Fibroblast of villous mesenchyme (primary cell): ENCODE data around the gene VKORC1. TPM values are rescaled to one million over a fixed set of nuclear protein-coding genes. Genes with fewer than 3 reads are reported as not detected.

ENCODE experiments used
- DNase-seq: peaks from one replicate; pipeline ENCODE4 v3.0.0-alpha.2; 2010; ENCODE audit warnings: low read depth
- H3K4me3 ChIP-seq: 2 replicates; pipeline ENCODE4 v1.5.1; 2011; ENCODE audit warnings: low read depth, mild to moderate bottlenecking, low read length
- total RNA-seq: library from RNA; depleted of rRNA; stranded (reverse); fragments of >200 nt; gene quantifications from 2 replicates; pipeline ENCODE4 v1.2.3, GENCODE V29; 2012
- TF ChIP-seq, protein P1 (sequence below): IDR thresholded peaks from 2 replicates; pipeline ENCODE4 v1.5.1; 2012; ENCODE audit warnings: low read depth, mild to moderate bottlenecking, low read length; ENCODE audit not compliant: insufficient read depth

VKORC1 gene
- total RNA-seq, 1 donor = 68.2 TPM

DNA sequence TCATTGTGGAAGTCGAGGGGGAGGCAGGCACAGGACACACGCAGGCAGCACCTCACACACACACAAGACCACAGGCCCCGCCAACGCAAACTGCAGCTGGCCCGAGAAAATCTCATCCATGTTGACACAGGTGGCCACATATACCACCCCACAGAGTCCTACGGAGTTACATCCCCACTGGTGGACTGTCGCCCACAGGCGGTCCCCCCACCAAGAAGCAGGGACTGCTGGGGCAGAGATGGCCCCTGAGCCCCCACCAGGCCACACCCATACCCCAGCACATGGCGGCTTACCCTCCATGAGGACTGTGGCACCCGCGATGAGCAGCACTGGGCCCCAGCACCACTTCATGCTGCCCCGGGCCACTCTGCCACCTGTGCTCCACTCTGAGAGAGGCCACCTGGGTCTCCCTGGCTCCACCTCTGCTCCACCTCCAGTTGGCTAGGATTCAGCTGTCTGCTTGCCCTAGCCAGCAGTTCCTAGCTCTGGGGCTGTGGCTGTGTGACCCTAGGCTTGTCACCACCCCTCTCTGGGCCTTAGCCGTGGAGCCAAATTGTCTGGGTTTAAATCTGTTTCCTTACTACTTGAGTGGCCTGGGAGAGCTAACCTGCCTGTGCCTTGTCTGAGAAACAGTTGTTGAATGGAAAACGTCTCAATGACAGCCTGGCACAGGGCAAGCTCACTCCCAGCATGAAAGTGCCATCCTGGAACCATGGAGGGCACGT lies 6.0 kb downstream of the VKORC1 start, which contains the start of gene PRSS53:
TSS of gene PRSS53 (minus strand) at position 485 of the 725 bp plus-strand sequence. CDS start at position 351, 134 bp downstream.
- TF ChIP-seq, protein P1, sequence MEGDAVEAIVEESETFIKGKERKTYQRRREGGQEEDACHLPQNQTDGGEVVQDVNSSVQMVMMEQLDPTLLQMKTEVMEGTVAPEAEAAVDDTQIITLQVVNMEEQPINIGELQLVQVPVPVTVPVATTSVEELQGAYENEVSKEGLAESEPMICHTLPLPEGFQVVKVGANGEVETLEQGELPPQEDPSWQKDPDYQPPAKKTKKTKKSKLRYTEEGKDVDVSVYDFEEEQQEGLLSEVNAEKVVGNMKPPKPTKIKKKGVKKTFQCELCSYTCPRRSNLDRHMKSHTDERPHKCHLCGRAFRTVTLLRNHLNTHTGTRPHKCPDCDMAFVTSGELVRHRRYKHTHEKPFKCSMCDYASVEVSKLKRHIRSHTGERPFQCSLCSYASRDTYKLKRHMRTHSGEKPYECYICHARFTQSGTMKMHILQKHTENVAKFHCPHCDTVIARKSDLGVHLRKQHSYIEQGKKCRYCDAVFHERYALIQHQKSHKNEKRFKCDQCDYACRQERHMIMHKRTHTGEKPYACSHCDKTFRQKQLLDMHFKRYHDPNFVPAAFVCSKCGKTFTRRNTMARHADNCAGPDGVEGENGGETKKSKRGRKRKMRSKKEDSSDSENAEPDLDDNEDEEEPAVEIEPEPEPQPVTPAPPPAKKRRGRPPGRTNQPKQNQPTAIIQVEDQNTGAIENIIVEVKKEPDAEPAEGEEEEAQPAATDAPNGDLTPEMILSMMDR = no peak
- no peak within 1 kb of the TSS for H3K4me3 ChIP-seq
- DNase-seq = no peak

GRCh38 chr16:31087971-31088370 lies 6.6 kb downstream of the VKORC1 start:
- no peak for DNase-seq
- no peak overlapping the region for H3K4me3 ChIP-seq
- TF ChIP-seq, protein P1 = no peak

DNA sequence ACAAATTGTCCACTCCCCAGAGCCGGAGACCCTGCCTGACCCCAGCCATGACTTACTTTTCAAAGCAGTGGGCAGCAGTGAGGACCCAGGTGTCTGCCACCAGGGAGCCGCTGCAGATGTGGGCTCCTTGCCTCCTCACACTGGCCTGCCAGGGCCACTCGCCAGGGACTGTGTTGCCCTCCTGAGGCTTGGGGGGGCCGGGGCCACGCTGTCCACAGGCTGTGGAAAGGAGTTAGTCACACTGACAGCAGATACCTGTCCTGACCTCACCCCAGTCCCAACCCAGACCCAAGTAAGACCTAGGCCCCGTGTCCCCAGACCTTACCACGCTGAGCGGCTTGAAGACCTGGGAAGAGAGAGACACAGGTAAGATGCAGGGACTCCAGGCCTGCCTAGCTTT lies 7.1 kb downstream of the VKORC1 start:
- TF ChIP-seq, protein P1 = no peak
- DNase-seq = no peak
- H3K4me3 ChIP-seq = no peak overlapping the region

- DNase-seq = no peak
- no peak overlapping the region for H3K4me3 ChIP-seq
- TF ChIP-seq, protein P1 = no peak
Observed at GRCh38 chr16:31086629-31086906, 8.0 kb downstream of the VKORC1 start.

DNA sequence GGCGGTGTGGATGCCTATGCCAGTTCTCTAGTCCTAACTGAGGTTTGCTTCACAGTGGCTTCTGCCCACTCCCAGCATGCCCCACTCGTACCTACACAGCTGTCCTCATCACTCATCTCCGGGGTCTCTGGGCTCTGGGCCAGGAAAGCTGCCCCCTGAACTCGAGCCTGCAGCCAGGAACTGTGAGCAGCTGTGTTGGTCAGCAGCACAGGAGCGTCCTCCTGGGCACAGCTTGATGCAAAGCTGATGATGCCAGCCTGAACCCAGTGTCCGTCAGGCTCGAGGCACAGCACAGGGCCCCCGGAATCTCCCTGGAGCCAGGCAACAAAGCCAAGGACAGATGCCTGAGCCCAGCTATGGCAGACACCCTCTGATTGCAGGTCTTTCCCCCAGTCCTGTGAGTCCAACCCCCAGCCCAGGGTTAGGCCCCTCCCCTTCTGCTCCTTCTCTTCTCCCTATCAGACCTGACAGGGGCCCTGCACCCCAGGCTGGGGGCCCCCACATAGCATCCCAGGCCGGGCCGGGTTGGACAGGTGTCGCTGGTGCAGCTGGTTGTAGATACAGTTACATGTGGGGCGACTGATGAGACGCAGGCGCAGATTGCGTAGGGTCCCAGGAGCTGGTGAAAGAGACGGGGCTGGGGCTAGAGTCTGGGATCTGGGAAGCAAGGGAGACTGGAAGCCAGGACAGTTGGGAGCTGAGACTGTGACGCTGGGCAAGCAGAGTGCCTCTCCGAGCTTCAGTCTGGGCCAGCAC lies 8.5 kb downstream of the VKORC1 start:
- TF ChIP-seq, protein P1 = no peak
- no peak for DNase-seq
- no peak overlapping the region for H3K4me3 ChIP-seq

GRCh38 chr16:31085411-31085810 lies 9.2 kb downstream of the VKORC1 start:
- no peak overlapping the region for H3K4me3 ChIP-seq
- TF ChIP-seq, protein P1 = no peak
- no peak for DNase-seq
